NCI-H446 (cell line): ENCODE results near the gene TMCC1.
"Not testable (repeated sequence)": the region's sequence is repeated elsewhere in the genome, so short reads cannot be mapped to it uniquely, and the experiment has no call there.

Experiments used
- DNase-seq, 2 experiments: peaks; one replicate each; lab custom pipeline; 2025; lab: John Stamatoyannopoulos, UW

TMCC1 gene

DNA sequence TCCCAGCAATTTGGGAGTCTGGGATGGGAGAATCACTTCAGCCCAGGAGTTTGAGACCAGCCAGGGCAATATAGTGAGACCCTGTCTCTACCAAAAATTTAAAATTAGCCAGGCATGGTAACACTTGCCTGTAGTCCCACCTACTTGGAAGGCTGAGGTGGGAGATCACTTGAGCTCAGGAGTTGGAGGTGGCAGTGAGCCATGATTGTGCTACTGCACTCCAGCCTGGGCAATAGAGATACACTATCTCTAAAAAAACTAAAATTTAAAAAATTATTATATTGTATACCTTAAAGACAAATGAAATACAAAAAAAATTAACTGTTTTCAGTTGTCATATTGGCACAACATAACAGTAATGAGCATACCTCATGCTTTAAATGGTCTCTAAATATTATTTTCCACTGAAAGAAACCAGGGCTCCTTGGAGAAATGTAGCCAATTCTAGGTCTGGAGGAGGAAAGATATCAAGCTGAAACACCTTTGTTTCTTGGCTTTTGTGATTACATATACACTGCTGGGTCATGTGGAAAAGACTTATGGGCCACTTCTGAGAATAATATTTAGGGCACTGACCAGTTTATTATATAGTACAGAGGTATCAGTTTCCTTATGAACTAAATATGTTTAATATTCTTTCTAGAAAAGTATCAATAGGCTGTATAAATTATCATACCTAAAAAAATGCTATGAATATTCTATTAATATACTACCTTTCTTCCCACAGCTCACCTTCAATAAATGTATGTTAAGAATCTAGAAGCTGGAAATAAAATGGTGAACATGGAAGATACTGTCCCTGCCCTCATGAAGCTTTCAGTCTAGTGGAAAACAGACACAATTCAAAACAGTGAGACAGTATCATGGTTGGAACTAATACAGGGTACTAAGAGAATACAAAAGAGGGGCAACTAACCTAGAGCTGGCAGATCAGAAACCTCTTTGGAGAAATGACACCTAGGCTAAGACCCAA, 119.5 kb downstream of the TMCC1 start:
- DNase-seq = no peak

DNA sequence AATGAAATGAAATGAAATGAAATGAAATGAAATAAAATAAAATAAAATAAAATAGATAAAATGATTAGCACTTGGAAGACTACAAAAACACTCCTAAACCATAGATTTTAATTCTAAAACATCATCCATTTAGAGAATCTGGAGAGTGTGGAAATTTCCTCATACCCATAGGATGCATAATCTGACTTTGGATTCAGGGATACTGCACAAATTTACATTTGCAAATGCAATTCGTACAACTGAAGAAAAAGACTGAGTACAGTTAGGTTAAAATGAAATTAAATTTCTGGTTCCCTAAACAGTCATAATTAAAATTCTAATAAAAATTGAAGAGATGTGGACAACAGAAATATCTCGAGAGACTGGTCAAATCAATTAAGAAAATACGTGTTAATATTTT, 122.9 kb downstream of the TMCC1 start:
- DNase-seq = no peak

- no peak for DNase-seq
Measured at GRCh38 chr3:129769616-129770015, 123.9 kb downstream of the TMCC1 start.

- DNase-seq = no peak
Measured at GRCh38 chr3:129768728-129769127, 124.8 kb downstream of the TMCC1 start.

GRCh38 chr3:129766135-129766534, 127.4 kb downstream of the TMCC1 start:
- no peak for DNase-seq

DNA sequence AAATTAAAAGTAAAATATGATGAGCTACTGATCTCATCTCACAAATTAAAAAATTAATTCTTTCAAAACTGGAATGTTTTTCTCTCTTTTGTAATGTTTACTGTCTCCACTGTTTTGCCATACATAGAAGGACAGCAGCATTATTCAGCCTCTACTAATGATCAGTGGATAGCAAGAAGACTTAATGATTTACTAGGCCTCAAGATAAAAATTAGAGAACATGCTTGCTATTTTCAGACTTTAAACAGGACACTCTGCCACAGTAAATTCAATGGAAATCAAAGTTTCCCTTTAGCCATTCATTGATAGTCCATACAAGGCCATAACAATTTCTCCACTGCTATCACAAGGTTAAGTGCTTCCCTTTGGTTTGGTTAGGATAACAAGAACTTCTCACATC, 129.4 kb downstream of the TMCC1 start:
- no peak for DNase-seq

DNA sequence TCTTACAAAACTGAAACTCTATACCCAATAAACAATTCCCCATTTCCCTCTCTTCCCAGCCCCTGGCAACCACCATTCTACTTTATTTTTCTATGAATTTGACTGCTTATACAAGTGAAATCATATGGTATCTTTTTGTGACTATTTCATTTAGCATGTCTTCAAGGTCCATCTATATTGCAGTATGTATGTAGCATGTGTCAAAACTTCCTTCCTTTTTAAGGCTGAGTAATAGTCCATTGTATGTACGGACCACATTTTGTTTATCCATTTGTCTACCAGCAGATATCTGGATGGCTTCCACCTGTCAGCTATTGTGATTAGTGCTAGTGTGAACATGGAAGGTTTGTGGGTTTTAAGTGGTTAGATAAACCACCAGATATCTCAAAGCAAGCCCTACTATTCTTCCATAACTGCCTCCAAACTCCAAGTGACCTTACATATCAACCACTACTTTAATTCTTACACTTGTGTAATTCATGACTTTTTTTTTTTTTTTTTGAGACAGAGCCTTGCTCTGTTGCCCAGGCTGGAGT, 134.7 kb downstream of the TMCC1 start:
- no peak for DNase-seq

DNA sequence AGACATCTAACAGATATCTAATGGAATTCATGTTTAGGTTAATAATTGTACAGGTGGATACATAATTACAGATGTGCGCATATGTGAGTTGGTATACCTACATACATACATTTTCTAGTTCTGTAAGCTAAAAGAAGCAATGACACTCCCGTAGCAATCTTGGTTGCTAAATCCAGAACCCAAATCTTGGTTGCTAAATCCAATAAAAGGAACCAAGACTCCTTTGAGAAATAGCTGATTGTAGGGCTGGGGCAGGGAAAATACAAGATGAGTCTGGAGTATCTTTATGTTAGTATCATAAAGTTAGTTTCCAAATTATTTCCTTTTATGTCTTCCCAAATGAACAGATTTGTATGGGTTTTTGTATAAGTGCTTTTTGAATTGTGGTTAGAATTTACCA, 135.2 kb downstream of the TMCC1 start:
- DNase-seq = no peak

DNA sequence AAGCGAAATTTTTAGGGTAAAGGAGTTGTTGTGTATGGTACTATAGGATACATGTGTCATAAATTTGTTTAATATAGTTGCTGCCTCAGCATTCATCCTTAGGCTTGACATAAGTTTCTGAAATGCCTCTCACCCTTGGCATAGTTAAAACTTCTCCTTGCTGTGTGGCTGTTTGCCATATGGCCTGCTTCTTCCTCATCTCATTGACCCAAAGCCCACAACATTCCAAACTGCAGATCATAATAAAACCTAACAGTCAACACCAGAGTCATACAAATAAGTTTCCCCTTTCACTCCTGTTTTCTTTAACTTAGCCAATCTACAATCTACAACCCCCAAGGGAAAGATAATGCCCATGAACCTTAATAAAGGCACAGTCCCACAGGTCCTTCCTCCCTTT, 136.6 kb downstream of the TMCC1 start:
- DNase-seq = no peak

- not testable (repeated sequence) for DNase-seq
Measured at GRCh38 chr3:129751105-129751504, 142.4 kb downstream of the TMCC1 start.

DNA sequence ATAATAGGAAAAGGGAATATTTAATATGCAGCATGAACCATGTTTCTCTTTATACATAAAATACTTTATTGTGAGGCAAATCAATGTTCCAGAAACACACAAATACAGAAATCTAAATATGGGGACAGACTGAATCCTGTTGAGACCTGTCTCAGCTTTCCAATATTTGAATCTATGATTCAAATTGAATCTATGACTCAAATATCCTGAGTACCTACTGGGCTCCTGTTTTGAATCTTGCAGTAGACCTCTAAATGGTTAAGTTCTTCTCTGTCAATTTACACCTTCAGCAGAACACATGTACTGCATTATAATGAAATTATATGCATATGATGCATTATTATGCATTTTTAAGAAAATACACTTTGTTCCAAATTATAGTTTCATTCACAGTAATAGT, 143.8 kb downstream of the TMCC1 start:
- DNase-seq = no peak

- no peak for DNase-seq
Measured at GRCh38 chr3:129747992-129748391, 145.5 kb downstream of the TMCC1 start.

- DNase-seq = no peak
Measured at GRCh38 chr3:129747136-129747535, 146.4 kb downstream of the TMCC1 start.

DNA sequence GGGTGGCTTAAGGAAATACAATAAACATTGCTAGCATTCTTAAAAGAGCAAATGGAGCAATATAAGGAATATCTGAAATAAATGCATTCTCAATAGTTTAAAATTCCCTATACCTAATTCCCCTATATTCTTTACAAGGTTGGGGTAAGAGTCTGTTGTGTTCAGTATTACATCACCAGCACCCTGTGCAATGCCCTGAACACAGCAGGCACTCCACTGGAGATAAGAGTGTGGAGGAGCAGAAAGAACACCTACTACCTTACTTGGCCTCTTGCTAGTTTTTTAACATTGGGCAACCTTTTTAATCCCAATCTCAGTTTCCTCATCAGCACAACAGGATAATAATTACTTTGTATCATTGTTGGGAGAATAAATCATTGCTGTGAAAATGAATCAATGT, 146.9 kb downstream of the TMCC1 start:
- no peak for DNase-seq

DNA sequence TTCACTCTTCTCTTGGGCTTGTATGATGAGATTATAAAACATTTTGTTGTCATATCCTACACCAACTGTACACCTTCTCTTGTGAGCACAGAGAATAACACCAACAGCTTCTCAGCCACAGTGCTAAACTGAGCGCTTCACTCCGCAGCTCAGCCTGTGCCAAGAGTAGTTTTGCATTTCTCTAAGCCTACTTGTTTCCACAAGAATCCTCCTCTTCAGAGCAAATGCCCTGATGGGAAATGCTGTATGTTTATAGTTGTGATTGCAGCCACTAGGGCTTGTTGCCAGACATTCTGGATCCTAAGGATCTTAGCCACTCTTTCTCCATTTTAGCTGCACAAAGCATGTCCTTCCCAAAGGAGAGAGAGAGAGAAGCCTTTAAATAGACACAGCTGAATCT, 148.3 kb downstream of the TMCC1 start:
- peak in 1 of 2 experiments; percentile 45 for DNase-seq

DNA sequence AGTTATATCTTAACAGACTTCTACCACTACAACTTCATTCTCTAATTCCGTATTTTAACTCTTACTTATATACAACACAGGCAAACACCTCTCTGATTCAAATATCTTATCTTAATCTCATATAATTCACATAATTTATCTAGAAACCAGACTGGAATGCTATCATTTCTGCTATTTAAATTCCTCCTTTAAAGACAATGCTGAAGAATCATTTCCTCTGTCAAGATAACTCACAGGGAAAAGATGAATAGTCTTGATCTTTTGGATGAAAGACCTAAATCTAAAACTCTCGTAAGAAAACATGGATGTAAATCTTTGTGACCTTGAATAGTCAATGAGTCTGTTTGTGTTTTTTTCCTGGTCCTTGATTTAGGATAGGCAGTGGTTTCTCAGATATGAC, 151.7 kb downstream of the TMCC1 start:
- no peak for DNase-seq

GRCh38 chr3:129740090-129740489, 153.4 kb downstream of the TMCC1 start:
- DNase-seq = no peak

GRCh38 chr3:129739634-129740033, 153.9 kb downstream of the TMCC1 start:
- DNase-seq = no peak

DNA sequence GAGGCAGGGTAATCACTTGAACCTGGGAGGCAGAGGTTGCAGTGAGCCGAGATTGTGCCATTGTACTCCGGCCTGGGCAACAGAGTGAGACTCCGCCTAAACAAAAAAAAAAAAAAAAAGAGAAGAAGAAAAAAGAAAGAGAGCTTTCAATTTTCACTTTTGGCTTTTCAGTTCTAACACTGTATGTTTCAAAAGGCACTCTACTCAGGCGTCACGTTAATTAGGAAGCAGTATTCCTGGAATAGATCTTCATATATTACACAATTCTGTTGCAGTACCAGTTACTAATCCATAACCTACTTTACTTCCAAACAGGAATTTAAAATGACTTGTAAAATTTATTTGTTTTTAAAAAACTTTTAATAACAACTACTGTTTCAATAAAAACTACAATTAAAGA, 155.3 kb downstream of the TMCC1 start:
- no peak for DNase-seq

DNA sequence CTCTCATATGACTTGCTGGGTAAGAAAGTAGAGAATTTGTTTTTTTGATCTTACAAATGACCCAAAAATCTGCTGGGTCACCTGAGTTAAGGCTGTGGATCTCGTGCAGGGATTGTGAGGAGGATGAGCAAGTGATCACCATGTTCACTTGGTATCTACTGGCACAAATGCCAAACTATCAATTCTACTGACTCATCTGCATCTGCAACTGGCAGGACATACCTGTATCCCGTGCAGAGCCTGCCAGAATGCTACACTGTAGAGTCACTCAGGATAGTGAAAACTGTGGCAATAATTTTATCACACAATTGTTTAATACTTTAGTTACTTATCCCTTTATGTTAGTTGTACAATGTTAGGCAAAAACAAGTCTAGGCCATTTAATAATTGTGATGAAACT, 157.4 kb downstream of the TMCC1 start:
- DNase-seq = no peak

GRCh38 chr3:129735638-129736037, 157.9 kb downstream of the TMCC1 start:
- no peak for DNase-seq

GRCh38 chr3:129734449-129734848, 159.1 kb downstream of the TMCC1 start:
- DNase-seq = no peak

DNA sequence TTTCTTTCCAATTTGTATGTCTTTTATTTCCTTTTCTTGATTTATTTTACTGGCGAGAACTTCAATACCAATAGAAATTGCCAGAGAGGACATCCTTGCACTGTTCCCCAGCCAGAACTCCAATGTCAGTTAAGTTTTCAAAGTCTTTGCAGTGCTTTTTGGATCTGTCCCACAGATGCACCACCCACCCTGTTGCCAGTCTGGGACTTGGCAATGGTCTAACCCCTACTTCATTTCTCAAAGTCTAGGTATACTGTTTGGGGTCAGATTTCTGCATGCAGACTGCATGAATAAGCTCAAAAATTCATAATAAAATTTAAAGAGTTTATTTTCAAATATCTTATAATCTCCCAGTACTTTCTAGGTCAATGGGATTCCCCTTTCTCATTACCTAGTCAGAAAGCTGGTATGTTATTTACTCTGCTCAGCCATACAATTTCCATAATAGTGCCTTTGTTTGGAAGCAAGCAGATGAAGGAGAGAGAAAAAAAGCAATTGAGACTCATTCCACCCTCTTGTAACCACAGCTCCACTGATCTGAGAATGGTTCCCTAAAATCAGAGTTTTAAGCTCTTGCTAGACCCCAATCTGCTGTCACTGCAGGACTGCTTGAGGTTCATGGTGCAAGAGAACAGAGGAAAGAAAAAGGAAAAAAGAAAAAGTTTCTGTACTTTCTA, 161.2 kb downstream of the TMCC1 start:
- DNase-seq = no peak
